ENCODE measurements around the gene NPIPA2.
"Not testable (repeated sequence)": the region's sequence is repeated elsewhere in the genome, so short reads cannot be mapped to it uniquely, and the experiment has no call there.

NPIPA2 gene

DNA sequence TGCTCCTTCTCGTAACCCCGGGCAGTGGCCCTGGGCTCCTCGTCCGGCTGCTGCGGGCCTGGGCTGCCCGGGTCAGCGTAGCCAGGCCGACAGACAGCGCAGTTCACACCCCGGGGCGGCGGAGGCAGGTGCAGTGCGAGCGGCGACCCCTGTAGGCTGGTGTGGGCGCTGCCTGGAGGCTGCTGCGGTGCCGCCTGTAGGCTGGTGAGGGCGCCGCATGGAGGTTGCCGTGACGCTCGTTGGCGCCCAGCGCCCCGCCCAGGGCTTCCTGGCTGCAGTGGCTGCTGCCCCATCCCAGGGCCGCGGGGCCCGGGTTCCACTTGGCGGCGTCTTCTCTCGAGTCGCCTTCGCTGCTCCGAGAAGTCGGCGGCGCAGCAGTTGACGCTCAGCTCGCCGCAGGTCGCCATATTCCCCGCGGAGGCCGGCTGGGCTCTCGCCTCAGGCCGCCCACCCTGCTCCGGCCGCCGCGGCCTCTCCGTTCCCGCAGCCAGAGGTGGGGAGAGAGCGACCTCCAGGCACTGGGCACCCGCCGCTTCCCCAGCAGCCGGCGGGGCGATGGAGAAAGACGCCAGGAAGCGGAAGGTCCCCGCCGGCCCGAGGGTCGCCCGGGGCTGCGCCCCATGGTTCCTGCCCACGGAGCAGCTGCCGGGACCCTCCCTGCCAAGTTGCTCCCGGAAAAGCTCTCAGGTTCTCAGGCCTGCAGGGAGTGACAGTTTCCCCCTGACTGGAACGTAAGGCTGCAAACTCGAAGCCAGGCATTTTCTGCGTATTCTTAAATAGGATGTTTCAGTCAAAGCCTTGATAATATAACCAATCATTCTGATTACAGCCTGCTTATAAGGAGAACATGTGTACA is at the start of gene NPIPA2:
TSS of gene NPIPA2 (plus strand) at position 261 of the 856 bp plus-strand sequence. CDS start 5,533 bp downstream, outside the sequence.
- H3K79me2 ChIP-seq (ENCODE audit: insufficient read depth, low read length); H3K4me3 ChIP-seq (ENCODE audit: insufficient read depth, low read length, poor library complexity, severe bottlenecking); H3K36me3 ChIP-seq (ENCODE audit: low read length); H4K20me1 ChIP-seq (ENCODE audit: low read depth, low read length); H3K27me3 ChIP-seq (ENCODE audit: low read length); H2AFZ ChIP-seq (ENCODE audit: low read depth, low read length, severe bottlenecking); H3K9ac ChIP-seq (ENCODE audit: low read length); H3K9me3 ChIP-seq (ENCODE audit: insufficient read depth, low read length); H3K4me2 ChIP-seq (ENCODE audit: low read depth, low read length, poor library complexity, severe bottlenecking); H3K9me2 ChIP-seq (replicated peaks; ENCODE audit: insufficient read depth, low read length); H3F3A ChIP-seq (ENCODE audit: insufficient read depth); H3K27ac ChIP-seq (ENCODE audit: low read depth, low read length): not testable (repeated sequence)

DNA sequence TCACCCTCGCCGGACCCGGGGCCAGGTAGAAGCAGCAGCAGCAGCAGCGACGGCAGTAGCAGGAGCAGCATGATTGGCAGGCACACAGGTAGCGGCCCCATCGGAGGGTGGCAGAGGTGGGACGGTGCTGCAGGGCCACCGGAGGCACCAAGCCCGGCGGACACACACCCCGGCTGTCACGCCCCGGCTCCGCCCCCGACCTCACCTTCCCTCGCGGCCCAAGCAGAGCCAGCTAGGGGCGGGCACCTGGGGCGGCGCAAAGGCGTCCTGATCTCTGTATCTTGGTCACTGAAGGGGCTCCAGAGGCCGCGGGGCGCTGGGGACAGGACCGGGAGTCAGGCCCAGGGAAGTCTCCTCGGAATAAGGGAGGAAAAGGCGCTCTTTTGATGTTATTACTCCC is 48.2 kb upstream of the NPIPA2 start, which contains the start of gene PLA2G10:
TSS of gene PLA2G10 (minus strand) at position 180 of the 400 bp plus-strand sequence. CDS start at position 101, 79 bp downstream.
- H2AFZ ChIP-seq (ENCODE audit: low read depth, low read length, severe bottlenecking); H3K27ac ChIP-seq (ENCODE audit: low read depth, low read length); H3F3A ChIP-seq (ENCODE audit: insufficient read depth); H3K9me3 ChIP-seq (ENCODE audit: insufficient read depth, low read length); H3K4me3 ChIP-seq (ENCODE audit: insufficient read depth, low read length, poor library complexity, severe bottlenecking); H3K79me2 ChIP-seq (ENCODE audit: insufficient read depth, low read length); H3K4me2 ChIP-seq (ENCODE audit: low read depth, low read length, poor library complexity, severe bottlenecking); H3K27me3 ChIP-seq (ENCODE audit: low read length); H3K9ac ChIP-seq (ENCODE audit: low read length); H3K9me2 ChIP-seq (replicated peaks; ENCODE audit: insufficient read depth, low read length); H3K36me3 ChIP-seq (ENCODE audit: low read length); H4K20me1 ChIP-seq (ENCODE audit: low read depth, low read length): not testable (repeated sequence)

DNA sequence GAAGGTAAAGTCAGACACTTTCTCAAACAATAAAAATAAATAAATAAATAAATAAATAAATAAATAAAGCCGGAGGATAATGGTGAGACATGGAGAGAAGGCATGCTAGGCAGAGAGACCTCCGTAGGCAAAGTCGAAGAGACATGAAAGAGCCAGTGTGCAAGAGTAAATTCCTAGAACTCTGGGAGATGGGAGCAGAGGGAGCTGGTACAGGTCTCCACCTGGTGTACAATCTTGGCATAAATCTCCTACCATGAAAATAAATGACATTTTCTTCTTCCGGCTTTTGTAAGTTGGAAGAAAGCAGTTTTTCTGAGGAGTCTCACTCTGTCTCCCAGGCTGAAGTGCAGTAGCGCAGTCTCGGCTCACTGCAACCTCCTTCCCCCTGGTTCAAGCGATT is 40.5 kb upstream of the NPIPA2 start:
- not testable (repeated sequence) for H4K20me1 ChIP-seq (ENCODE audit: low read depth, low read length); H3K9me3 ChIP-seq (ENCODE audit: insufficient read depth, low read length); H3K79me2 ChIP-seq (ENCODE audit: insufficient read depth, low read length); H3K9ac ChIP-seq (ENCODE audit: low read length); H3K4me2 ChIP-seq (ENCODE audit: low read depth, low read length, poor library complexity, severe bottlenecking); H3K27me3 ChIP-seq (ENCODE audit: low read length); H3K4me3 ChIP-seq (ENCODE audit: insufficient read depth, low read length, poor library complexity, severe bottlenecking); H3K27ac ChIP-seq (ENCODE audit: low read depth, low read length); H3F3A ChIP-seq (ENCODE audit: insufficient read depth); H3K36me3 ChIP-seq (ENCODE audit: low read length); H2AFZ ChIP-seq (ENCODE audit: low read depth, low read length, severe bottlenecking); H3K9me2 ChIP-seq (replicated peaks; ENCODE audit: insufficient read depth, low read length)

DNA sequence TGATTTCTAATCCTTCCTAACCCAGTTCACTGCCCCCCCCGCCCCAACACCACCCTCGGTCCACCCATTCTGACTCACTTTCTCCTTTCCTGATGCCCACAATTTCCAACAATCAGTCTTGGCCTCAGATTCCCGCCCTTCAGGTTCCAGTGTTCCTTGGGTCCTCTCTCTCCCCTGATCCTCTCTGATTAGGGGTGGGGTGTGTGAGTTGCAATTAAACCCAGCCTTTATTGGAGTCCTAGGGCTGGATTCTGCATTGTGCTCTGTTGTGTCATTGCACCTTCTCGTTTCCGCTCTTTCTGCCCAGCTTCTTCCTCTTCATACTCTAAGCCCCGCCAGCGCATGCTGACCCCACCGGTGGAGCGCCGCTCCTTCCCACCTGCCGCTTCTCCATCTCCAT is 39.7 kb upstream of the NPIPA2 start:
- H3K27me3 ChIP-seq (ENCODE audit: low read length); H3K36me3 ChIP-seq (ENCODE audit: low read length); H2AFZ ChIP-seq (ENCODE audit: low read depth, low read length, severe bottlenecking); H3K4me3 ChIP-seq (ENCODE audit: insufficient read depth, low read length, poor library complexity, severe bottlenecking); H3K9ac ChIP-seq (ENCODE audit: low read length); H3K79me2 ChIP-seq (ENCODE audit: insufficient read depth, low read length); H3K4me2 ChIP-seq (ENCODE audit: low read depth, low read length, poor library complexity, severe bottlenecking); H3F3A ChIP-seq (ENCODE audit: insufficient read depth); H4K20me1 ChIP-seq (ENCODE audit: low read depth, low read length); H3K9me3 ChIP-seq (ENCODE audit: insufficient read depth, low read length); H3K9me2 ChIP-seq (replicated peaks; ENCODE audit: insufficient read depth, low read length); H3K27ac ChIP-seq (ENCODE audit: low read depth, low read length): not testable (repeated sequence)

DNA sequence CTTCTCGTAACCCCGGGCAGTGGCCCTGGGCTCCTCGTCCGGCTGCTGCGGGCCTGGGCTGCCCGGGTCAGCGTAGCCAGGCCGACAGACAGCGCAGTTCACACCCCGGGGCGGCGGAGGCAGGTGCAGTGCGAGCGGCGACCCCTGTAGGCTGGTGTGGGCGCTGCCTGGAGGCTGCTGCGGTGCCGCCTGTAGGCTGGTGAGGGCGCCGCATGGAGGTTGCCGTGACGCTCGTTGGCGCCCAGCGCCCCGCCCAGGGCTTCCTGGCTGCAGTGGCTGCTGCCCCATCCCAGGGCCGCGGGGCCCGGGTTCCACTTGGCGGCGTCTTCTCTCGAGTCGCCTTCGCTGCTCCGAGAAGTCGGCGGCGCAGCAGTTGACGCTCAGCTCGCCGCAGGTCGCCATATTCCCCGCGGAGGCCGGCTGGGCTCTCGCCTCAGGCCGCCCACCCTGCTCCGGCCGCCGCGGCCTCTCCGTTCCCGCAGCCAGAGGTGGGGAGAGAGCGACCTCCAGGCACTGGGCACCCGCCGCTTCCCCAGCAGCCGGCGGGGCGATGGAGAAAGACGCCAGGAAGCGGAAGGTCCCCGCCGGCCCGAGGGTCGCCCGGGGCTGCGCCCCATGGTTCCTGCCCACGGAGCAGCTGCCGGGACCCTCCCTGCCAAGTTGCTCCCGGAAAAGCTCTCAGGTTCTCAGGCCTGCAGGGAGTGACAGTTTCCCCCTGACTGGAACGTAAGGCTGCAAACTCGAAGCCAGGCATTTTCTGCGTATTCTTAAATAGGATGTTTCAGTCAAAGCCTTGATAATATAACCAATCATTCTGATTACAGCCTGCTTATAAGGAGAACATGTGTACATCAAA is 38.9 kb upstream of the NPIPA2 start, which contains the start of gene NPIPA3:
TSS of gene NPIPA3 (plus strand) at position 256 of the 856 bp plus-strand sequence. CDS start 5,533 bp downstream, outside the sequence.
- H4K20me1 ChIP-seq (ENCODE audit: low read depth, low read length); H3K79me2 ChIP-seq (ENCODE audit: insufficient read depth, low read length); H3K4me3 ChIP-seq (ENCODE audit: insufficient read depth, low read length, poor library complexity, severe bottlenecking); H3K9me2 ChIP-seq (replicated peaks; ENCODE audit: insufficient read depth, low read length); H3K4me2 ChIP-seq (ENCODE audit: low read depth, low read length, poor library complexity, severe bottlenecking); H3K9me3 ChIP-seq (ENCODE audit: insufficient read depth, low read length); H3K27ac ChIP-seq (ENCODE audit: low read depth, low read length); H3F3A ChIP-seq (ENCODE audit: insufficient read depth); H3K27me3 ChIP-seq (ENCODE audit: low read length); H2AFZ ChIP-seq (ENCODE audit: low read depth, low read length, severe bottlenecking); H3K9ac ChIP-seq (ENCODE audit: low read length); H3K36me3 ChIP-seq (ENCODE audit: low read length): not testable (repeated sequence)

DNA sequence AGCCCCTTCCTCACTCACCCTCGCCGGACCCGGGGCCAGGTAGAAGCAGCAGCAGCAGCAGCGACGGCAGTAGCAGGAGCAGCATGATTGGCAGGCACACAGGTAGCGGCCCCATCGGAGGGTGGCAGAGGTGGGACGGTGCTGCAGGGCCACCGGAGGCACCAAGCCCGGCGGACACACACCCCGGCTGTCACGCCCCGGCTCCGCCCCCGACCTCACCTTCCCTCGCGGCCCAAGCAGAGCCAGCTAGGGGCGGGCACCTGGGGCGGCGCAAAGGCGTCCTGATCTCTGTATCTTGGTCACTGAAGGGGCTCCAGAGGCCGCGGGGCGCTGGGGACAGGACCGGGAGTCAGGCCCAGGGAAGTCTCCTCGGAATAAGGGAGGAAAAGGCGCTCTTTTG is 9.1 kb upstream of the NPIPA2 start:
- not testable (repeated sequence) for H3K4me2 ChIP-seq (ENCODE audit: low read depth, low read length, poor library complexity, severe bottlenecking); H2AFZ ChIP-seq (ENCODE audit: low read depth, low read length, severe bottlenecking); H3K4me3 ChIP-seq (ENCODE audit: insufficient read depth, low read length, poor library complexity, severe bottlenecking); H3K27ac ChIP-seq (ENCODE audit: low read depth, low read length); H3F3A ChIP-seq (ENCODE audit: insufficient read depth); H3K79me2 ChIP-seq (ENCODE audit: insufficient read depth, low read length); H3K9me2 ChIP-seq (replicated peaks; ENCODE audit: insufficient read depth, low read length); H3K36me3 ChIP-seq (ENCODE audit: low read length); H3K9me3 ChIP-seq (ENCODE audit: insufficient read depth, low read length); H3K27me3 ChIP-seq (ENCODE audit: low read length); H3K9ac ChIP-seq (ENCODE audit: low read length); H4K20me1 ChIP-seq (ENCODE audit: low read depth, low read length)

DNA sequence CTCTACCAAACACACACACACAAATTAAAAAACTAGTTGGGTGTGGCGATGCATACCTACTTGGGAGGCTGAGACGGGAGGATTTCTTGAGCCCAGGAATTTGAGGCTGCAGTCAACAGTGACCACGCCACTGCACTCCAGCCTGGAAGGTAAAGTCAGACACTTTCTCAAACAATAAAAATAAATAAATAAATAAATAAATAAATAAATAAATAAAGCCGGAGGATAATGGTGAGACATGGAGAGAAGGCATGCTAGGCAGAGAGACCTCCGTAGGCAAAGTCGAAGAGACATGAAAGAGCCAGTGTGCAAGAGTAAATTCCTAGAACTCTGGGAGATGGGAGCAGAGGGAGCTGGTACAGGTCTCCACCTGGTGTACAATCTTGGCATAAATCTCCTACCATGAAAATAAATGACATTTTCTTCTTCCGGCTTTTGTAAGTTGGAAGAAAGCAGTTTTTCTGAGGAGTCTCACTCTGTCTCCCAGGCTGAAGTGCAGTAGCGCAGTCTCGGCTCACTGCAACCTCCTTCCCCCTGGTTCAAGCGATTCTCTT is 1.4 kb upstream of the NPIPA2 start:
- not testable (repeated sequence) for H3K27ac ChIP-seq (ENCODE audit: low read depth, low read length); H2AFZ ChIP-seq (ENCODE audit: low read depth, low read length, severe bottlenecking); H3K4me3 ChIP-seq (ENCODE audit: insufficient read depth, low read length, poor library complexity, severe bottlenecking); H3K79me2 ChIP-seq (ENCODE audit: insufficient read depth, low read length); H3K9me3 ChIP-seq (ENCODE audit: insufficient read depth, low read length); H3F3A ChIP-seq (ENCODE audit: insufficient read depth); H3K36me3 ChIP-seq (ENCODE audit: low read length); H3K9me2 ChIP-seq (replicated peaks; ENCODE audit: insufficient read depth, low read length); H3K4me2 ChIP-seq (ENCODE audit: low read depth, low read length, poor library complexity, severe bottlenecking); H3K9ac ChIP-seq (ENCODE audit: low read length); H3K27me3 ChIP-seq (ENCODE audit: low read length); H4K20me1 ChIP-seq (ENCODE audit: low read depth, low read length)
